ENCODE measurements around the gene WDPCP. TPM values are rescaled to one million over a fixed set of nuclear protein-coding genes. Genes with fewer than 3 reads are reported as not detected.
"Not testable (repeated sequence)": the region's sequence is repeated elsewhere in the genome, so short reads cannot be mapped to it uniquely, and the experiment has no call there.

WDPCP gene
- total RNA-seq, 1 donor from 2014 or later = 5.2 TPM

- no peaks in the 10 kb centered on the region for H3K4me1 ChIP-seq
- no peaks in the 10 kb centered on the region for H3K27me3 ChIP-seq
- no peaks in the 10 kb centered on the region for H3K9me3 ChIP-seq
- no peaks in the 10 kb centered on the region for H3K36me3 ChIP-seq
- H3K4me3 ChIP-seq = no peak overlapping the region
- intact Hi-C loops (cut with DNase I) = no loop called here
- H3K27ac ChIP-seq = no peak overlapping the region
- no peak for DNase-seq (ENCODE audit: low spot score in 2 of 2)
- TF ChIP-seq CTCF (IDR thresholded peaks at IDR 0.05) = no peak
Measured at GRCh38 chr2:63092401-63092800, 495.9 kb downstream of the WDPCP start.

- H3K27ac ChIP-seq = no peak overlapping the region
- H3K27me3 ChIP-seq = no peaks in the 10 kb centered on the region
- no peaks in the 10 kb centered on the region for H3K4me1 ChIP-seq
- intact Hi-C loops (cut with DNase I) = no loop called here
- H3K9me3 ChIP-seq = no peaks in the 10 kb centered on the region
- H3K4me3 ChIP-seq = no peak overlapping the region
- TF ChIP-seq CTCF (IDR thresholded peaks at IDR 0.05) = no peak
- no peaks in the 10 kb centered on the region for H3K36me3 ChIP-seq
- DNase-seq (ENCODE audit: low spot score in 2 of 2) = no peak
Measured at GRCh38 chr2:63086687-63087086, 501.6 kb downstream of the WDPCP start.

GRCh38 chr2:63081404-63081803 lies 506.9 kb downstream of the WDPCP start:
- DNase-seq (ENCODE audit: low spot score in 2 of 2) = no peak
- Histone ChIP-seq H3K4me1 (no peaks in the 10 kb centered on the region), H3K4me3 (no peak overlapping the region), H3K36me3 (no peaks in the 10 kb centered on the region), H3K27me3 (no peaks in the 10 kb centered on the region), H3K27ac (no peak overlapping the region), H3K9me3 (no peaks in the 10 kb centered on the region)
- intact Hi-C loops (cut with DNase I) = no loop called here
- no peak for TF ChIP-seq CTCF (IDR thresholded peaks at IDR 0.05)

- no peak for TF ChIP-seq CTCF (IDR thresholded peaks at IDR 0.05)
- no peaks in the 10 kb centered on the region for H3K36me3 ChIP-seq
- no peak for DNase-seq (ENCODE audit: low spot score in 2 of 2)
- no peaks in the 10 kb centered on the region for H3K4me1 ChIP-seq
- intact Hi-C loops (cut with DNase I) = no loop called here
- no peaks in the 10 kb centered on the region for H3K9me3 ChIP-seq
- no peak overlapping the region for H3K4me3 ChIP-seq
- H3K27me3 ChIP-seq = no peaks in the 10 kb centered on the region
- H3K27ac ChIP-seq = no peak overlapping the region
Measured at GRCh38 chr2:63078852-63079606, 509.2 kb downstream of the WDPCP start.

GRCh38 chr2:63074399-63074798 lies 513.9 kb downstream of the WDPCP start:
- H3K9me3 ChIP-seq; H3K36me3 ChIP-seq; intact Hi-C loops (cut with DNase I); H3K27ac ChIP-seq; H3K4me3 ChIP-seq; H3K27me3 ChIP-seq; DNase-seq (ENCODE audit: low spot score in 2 of 2); H3K4me1 ChIP-seq: not testable (repeated sequence)

- DNase-seq (ENCODE audit: low spot score in 2 of 2) = no peak
- Histone ChIP-seq H3K4me3 (no peak overlapping the region), H3K4me1 (no peaks in the 10 kb centered on the region), H3K27me3 (no peaks in the 10 kb centered on the region), H3K27ac (no peak overlapping the region), H3K9me3 (no peaks in the 10 kb centered on the region), H3K36me3 (no peaks in the 10 kb centered on the region)
- TF ChIP-seq CTCF (IDR thresholded peaks at IDR 0.05) = no peak
- intact Hi-C loops (cut with DNase I) = no loop called here
Measured at GRCh38 chr2:63073994-63074393, 514.3 kb downstream of the WDPCP start.
